Fibroblast of lung (primary cell): ENCODE data around the gene ANKRD6. TPM values are rescaled to one million over a fixed set of nuclear protein-coding genes. Genes with fewer than 3 reads are reported as not detected.

Experiments used
- DNase-seq, 2 donors: peaks; one replicate each; pipeline versions ENCODE4 v3.0.0 to v3.0.0-alpha.2; 2010; ENCODE audit warnings: low read depth in 2 of 2
- H2AFZ ChIP-seq: 2 replicates; pipeline ENCODE4 v1.5.1; 2012; ENCODE audit warnings: low read length, control low read depth, inconsistent platforms
- H3K27ac ChIP-seq: 2 replicates; pipeline ENCODE4 v1.5.1; 2011; ENCODE audit warnings: low read length, control low read depth; ENCODE audit not compliant: insufficient read depth
- H3K27me3 ChIP-seq: 2 replicates; pipeline ENCODE4 v1.5.1; 2011; ENCODE audit warnings: mild to moderate bottlenecking, low read length; ENCODE audit not compliant: control insufficient read depth, insufficient read depth
- H3K36me3 ChIP-seq: 2 replicates; pipeline ENCODE4 v1.5.1; 2011; ENCODE audit warnings: low read length; ENCODE audit not compliant: control insufficient read depth, insufficient read depth
- H3K4me1 ChIP-seq: 2 replicates; pipeline ENCODE4 v1.5.1; 2011; ENCODE audit warnings: low read length; ENCODE audit not compliant: control insufficient read depth, insufficient read depth; ENCODE audit errors: extremely low read depth
- H3K4me2 ChIP-seq: 2 replicates; pipeline ENCODE4 v1.5.1; 2011; ENCODE audit warnings: low read length, control low read depth; ENCODE audit not compliant: insufficient read depth; ENCODE audit errors: extremely low read depth
- H3K4me3 ChIP-seq, 4 experiments: fragments of 200-600 bp in 1 of 4; sonication (generic) in 1 of 4; replicated peaks in 1 of 4; 2 replicates each; pipeline ENCODE4 v1.5.1; 2011 to 2016; ENCODE audit warnings: low read length in 4 of 4, low read depth in 3 of 4, mild to moderate bottlenecking in 3 of 4, control low read depth in 2 of 4, inconsistent platforms in 1 of 4, mixed read lengths in 1 of 4; ENCODE audit not compliant: insufficient read depth in 1 of 4; ENCODE audit errors: control extremely low read depth in 1 of 4
- H3K79me2 ChIP-seq: 2 replicates; pipeline ENCODE4 v1.5.1; 2012; ENCODE audit warnings: mild to moderate bottlenecking, low read length, inconsistent platforms; ENCODE audit not compliant: control insufficient read depth, insufficient read depth
- H3K9ac ChIP-seq: 2 replicates; pipeline ENCODE4 v1.5.1; 2011; ENCODE audit warnings: mild to moderate bottlenecking, low read length, control low read depth; ENCODE audit not compliant: insufficient read depth
- H3K9me3 ChIP-seq: 2 replicates; pipeline ENCODE4 v1.5.1; 2012; ENCODE audit warnings: low read depth, low read length; ENCODE audit not compliant: control insufficient read depth, insufficient read depth
- H4K20me1 ChIP-seq: 2 replicates; pipeline ENCODE4 v1.5.1; 2011; ENCODE audit warnings: low read length; ENCODE audit not compliant: control insufficient read depth, insufficient read depth; ENCODE audit errors: extremely low read depth
- EZH2 ChIP-seq: IDR thresholded peaks from 2 replicates; pipeline ENCODE4 v1.5.1; 2012; ENCODE audit warnings: low read length, control low read depth, mild to moderate bottlenecking; ENCODE audit errors: missing control alignments
- polyA plus RNA-seq, 2 donors: library from polyadenylated mRNA; depleted of rRNA in 1 of 2; stranded (reverse) in 1 of 2; unstranded in 1 of 2; fragments of >200 nt; gene quantifications; 2 replicates each; pipeline ENCODE4 v1.2.1, GENCODE V29; 2011 to 2012; ENCODE audit warnings: missing spikeins in 1 of 2
- total RNA-seq: library from RNA; depleted of rRNA; stranded (reverse); fragments of >200 nt; gene quantifications from 2 replicates; pipeline ENCODE4 v1.2.1, GENCODE V29; 2014
- TF ChIP-seq, protein P1 (sequence below), 2 donors: IDR thresholded peaks in 1 of 2; conservative IDR thresholded peaks in 1 of 2; 1 replicate in 1 of 2; 2 replicates in 1 of 2; pipeline ENCODE4 v1.5.1; 2011 to 2012; ENCODE audit warnings: low read length in 2 of 2, control low read depth in 1 of 2, inconsistent platforms in 1 of 2, low read depth in 1 of 2, mild to moderate bottlenecking in 1 of 2

ANKRD6 gene
- total and polyA plus RNA-seq, 2 donors (not counting 1 experiment from before 2014, with no cell fraction given): 0.39 to 2.3 TPM

DNA sequence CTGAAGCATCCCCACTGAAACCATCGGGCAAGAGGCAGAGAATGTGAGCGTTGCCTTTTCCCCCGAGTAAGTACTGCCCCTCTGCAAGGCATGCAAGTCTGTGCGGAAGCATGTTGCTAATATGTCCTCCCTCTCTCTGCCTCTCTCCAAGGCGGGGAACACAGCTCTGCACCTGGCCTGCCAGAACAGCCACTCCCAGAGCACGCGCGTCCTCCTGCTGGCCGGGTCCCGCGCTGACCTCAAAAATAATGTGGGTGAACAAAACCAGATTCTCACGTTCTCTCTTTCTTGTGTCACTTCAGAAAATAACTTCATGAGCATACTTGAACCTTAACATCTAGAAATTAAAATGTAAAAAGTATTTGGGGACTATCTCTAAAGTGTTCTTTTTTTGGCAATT lies 179.2 kb downstream of the ANKRD6 start:
- H3K79me2 ChIP-seq: no peaks in the 10 kb centered on the region
- H3K27ac ChIP-seq: no peak overlapping the region
- no peaks in the 10 kb centered on the region for H3K9me3 ChIP-seq
- no peak overlapping the region for H3K9ac ChIP-seq
- no peaks in the 10 kb centered on the region for H3K4me1 ChIP-seq
- TF ChIP-seq, protein P1, sequence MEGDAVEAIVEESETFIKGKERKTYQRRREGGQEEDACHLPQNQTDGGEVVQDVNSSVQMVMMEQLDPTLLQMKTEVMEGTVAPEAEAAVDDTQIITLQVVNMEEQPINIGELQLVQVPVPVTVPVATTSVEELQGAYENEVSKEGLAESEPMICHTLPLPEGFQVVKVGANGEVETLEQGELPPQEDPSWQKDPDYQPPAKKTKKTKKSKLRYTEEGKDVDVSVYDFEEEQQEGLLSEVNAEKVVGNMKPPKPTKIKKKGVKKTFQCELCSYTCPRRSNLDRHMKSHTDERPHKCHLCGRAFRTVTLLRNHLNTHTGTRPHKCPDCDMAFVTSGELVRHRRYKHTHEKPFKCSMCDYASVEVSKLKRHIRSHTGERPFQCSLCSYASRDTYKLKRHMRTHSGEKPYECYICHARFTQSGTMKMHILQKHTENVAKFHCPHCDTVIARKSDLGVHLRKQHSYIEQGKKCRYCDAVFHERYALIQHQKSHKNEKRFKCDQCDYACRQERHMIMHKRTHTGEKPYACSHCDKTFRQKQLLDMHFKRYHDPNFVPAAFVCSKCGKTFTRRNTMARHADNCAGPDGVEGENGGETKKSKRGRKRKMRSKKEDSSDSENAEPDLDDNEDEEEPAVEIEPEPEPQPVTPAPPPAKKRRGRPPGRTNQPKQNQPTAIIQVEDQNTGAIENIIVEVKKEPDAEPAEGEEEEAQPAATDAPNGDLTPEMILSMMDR (conservative IDR thresholded peaks at IDR 0.05 in 1 of 2, IDR thresholded peaks at IDR 0.05 in 1 of 2; ENCODE audit: low read depth in 1 of 2, low read length in 2 of 2): no peak
- no peak for TF ChIP-seq EZH2
- no peaks in the 10 kb centered on the region for H3K27me3 ChIP-seq
- H2AFZ ChIP-seq: no peak overlapping the region
- no peaks in the 10 kb centered on the region for H3K36me3 ChIP-seq
- H3K4me2 ChIP-seq: no peak overlapping the region
- DNase-seq: no peak
- H4K20me1 ChIP-seq: no peaks in the 10 kb centered on the region
- no peak overlapping the region for H3K4me3 ChIP-seq

DNA sequence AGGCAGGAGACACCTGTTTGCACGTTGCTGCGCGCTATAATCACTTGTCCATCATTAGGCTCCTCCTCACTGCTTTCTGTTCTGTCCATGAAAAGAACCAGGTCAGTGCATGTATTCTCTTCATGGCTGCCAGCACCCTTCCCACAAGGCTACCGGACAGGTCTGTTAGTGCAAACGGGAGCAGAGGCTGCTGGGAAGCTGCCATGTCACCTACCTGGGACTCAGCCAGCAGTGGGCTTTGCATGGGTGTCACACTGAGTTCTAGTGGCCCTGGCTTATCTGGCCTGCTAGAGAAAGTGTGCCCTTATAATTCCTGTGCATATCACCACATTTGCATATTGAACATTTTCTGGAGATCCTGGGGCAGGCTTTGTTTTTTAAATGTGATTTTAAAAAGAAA lies 180.8 kb downstream of the ANKRD6 start:
- TF ChIP-seq, protein P1 (conservative IDR thresholded peaks at IDR 0.05 in 1 of 2, IDR thresholded peaks at IDR 0.05 in 1 of 2; ENCODE audit: low read depth in 1 of 2, low read length in 2 of 2): no peak
- no peak for TF ChIP-seq EZH2
- H3K9ac ChIP-seq: no peak overlapping the region
- no peaks in the 10 kb centered on the region for H4K20me1 ChIP-seq
- H3K4me2 ChIP-seq: no peak overlapping the region
- no peaks in the 10 kb centered on the region for H3K36me3 ChIP-seq
- no peak overlapping the region for H2AFZ ChIP-seq
- no peaks in the 10 kb centered on the region for H3K4me1 ChIP-seq
- no peaks in the 10 kb centered on the region for H3K79me2 ChIP-seq
- no peak for DNase-seq
- H3K4me3 ChIP-seq: no peak overlapping the region
- H3K9me3 ChIP-seq: no peaks in the 10 kb centered on the region
- no peak overlapping the region for H3K27ac ChIP-seq
- H3K27me3 ChIP-seq: no peaks in the 10 kb centered on the region

DNA sequence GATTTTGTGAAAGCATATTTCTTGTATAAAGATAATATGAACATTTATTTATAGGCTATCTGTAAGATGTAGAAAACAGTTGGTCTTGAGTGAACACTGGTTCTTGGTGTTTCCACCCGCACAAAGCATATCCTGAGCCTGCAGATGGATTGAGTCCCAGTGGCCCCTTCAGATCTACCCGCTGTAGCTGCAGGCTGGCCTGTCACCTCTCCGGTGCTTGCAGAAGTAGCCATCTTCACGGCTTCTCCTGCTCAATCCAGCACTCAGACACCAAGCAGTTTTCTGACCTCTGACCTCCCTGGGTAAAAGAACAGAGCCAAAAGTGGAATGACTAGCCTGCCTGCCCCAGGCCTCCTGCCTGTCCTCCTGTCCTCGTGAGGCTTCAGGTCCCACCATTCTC lies 182.9 kb downstream of the ANKRD6 start:
- no peak overlapping the region for H3K4me2 ChIP-seq
- H3K27ac ChIP-seq: no peak overlapping the region
- no peaks in the 10 kb centered on the region for H3K4me1 ChIP-seq
- no peaks in the 10 kb centered on the region for H4K20me1 ChIP-seq
- TF ChIP-seq, protein P1 (conservative IDR thresholded peaks at IDR 0.05 in 1 of 2, IDR thresholded peaks at IDR 0.05 in 1 of 2; ENCODE audit: low read depth in 1 of 2, low read length in 2 of 2): no peak
- TF ChIP-seq EZH2: no peak
- H3K9me3 ChIP-seq: no peaks in the 10 kb centered on the region
- H3K4me3 ChIP-seq: no peak overlapping the region
- H3K79me2 ChIP-seq: no peaks in the 10 kb centered on the region
- H2AFZ ChIP-seq: no peak overlapping the region
- H3K9ac ChIP-seq: no peak overlapping the region
- no peaks in the 10 kb centered on the region for H3K36me3 ChIP-seq
- DNase-seq: no peak
- no peaks in the 10 kb centered on the region for H3K27me3 ChIP-seq
